ENCODE data around the gene CRTC1. TPM values are rescaled to one million over a fixed set of nuclear protein-coding genes. Genes with fewer than 3 reads are reported as not detected.

CRTC1 gene
- total and polyA plus RNA-seq, 2 experiments from 2014 or later, result 1.2 to 5.1 TPM

- no peaks in the 10 kb centered on the region for H3K9me2 ChIP-seq (ENCODE audit: insufficient read depth)
- no peak for TF ChIP-seq EZH2 (IDR thresholded peaks at IDR 0.05; ENCODE audit: insufficient read depth, poor library complexity, severe bottlenecking)
- no peak overlapping the region for H3K4me2 ChIP-seq (ENCODE audit: unreplicated experiment)
- H3F3A ChIP-seq (ENCODE audit: insufficient read depth), result no peaks in the 10 kb centered on the region
- H3K27ac ChIP-seq, result no peak overlapping the region
- no peak for DNase-seq
- no peaks in the 10 kb centered on the region for H3K4me1 ChIP-seq (ENCODE audit: insufficient read depth)
- WGBS, 2 experiments (ENCODE audit: low coverage in 1 of 2, low lambda C conversion rate in 2 of 2, missing lambda C conversion rate in 2 of 2), result 87 to 89% methylated on average over 34 to 35 of the region's 38 CpGs
- no peak overlapping the region for H2AFZ ChIP-seq
- no peaks in the 10 kb centered on the region for H3K27me3 ChIP-seq (replicated peaks; ENCODE audit: insufficient read depth)
- H3K4me3 ChIP-seq, result no peak overlapping the region
- no peaks in the 10 kb centered on the region for H4K20me1 ChIP-seq (ENCODE audit: insufficient read depth)
- no peaks in the 10 kb centered on the region for H3K9me3 ChIP-seq (ENCODE audit: low read depth)
- H3K9ac ChIP-seq, result no peak overlapping the region
- in situ Hi-C loops (cut with MboI), result no loop called here
- no peaks in the 10 kb centered on the region for H3K79me2 ChIP-seq (ENCODE audit: insufficient read depth)
- H3K36me3 ChIP-seq (ENCODE audit: low read depth), result no peaks in the 10 kb centered on the region
Observed at GRCh38 chr19:18742838-18743783, 59.6 kb downstream of the CRTC1 start.

- Histone ChIP-seq H3K36me3 (ENCODE audit: low read depth) (no peaks in the 10 kb centered on the region), H3K9me2 (ENCODE audit: insufficient read depth) (no peaks in the 10 kb centered on the region), H3K79me2 (ENCODE audit: insufficient read depth) (no peaks in the 10 kb centered on the region), H3K27ac (no peak overlapping the region), H2AFZ (no peak overlapping the region), H3K4me2 (ENCODE audit: unreplicated experiment) (no peak overlapping the region), H4K20me1 (ENCODE audit: insufficient read depth) (no peaks in the 10 kb centered on the region), H3K9me3 (ENCODE audit: low read depth) (no peaks in the 10 kb centered on the region), H3K4me1 (ENCODE audit: insufficient read depth) (no peaks in the 10 kb centered on the region), H3F3A (ENCODE audit: insufficient read depth) (no peaks in the 10 kb centered on the region), H3K9ac (no peak overlapping the region), H3K4me3 (no peak overlapping the region), H3K27me3 (replicated peaks; ENCODE audit: insufficient read depth) (no peaks in the 10 kb centered on the region)
- no peak for TF ChIP-seq EZH2 (IDR thresholded peaks at IDR 0.05; ENCODE audit: insufficient read depth, poor library complexity, severe bottlenecking)
- TF ChIP-seq EZH2phosphoT487 (IDR thresholded peaks at IDR 0.05; ENCODE audit: insufficient read depth, low read depth), result no peak
- WGBS, 2 experiments (ENCODE audit: low coverage in 1 of 2, low lambda C conversion rate in 2 of 2, missing lambda C conversion rate in 2 of 2), result 92 to 97% methylated on average over 35 of the region's 36 CpGs
- in situ Hi-C loops (cut with MboI), result no loop called here
- no peak for DNase-seq
Observed at GRCh38 chr19:18743784-18744418, 60.4 kb downstream of the CRTC1 start.

- Histone ChIP-seq H3K4me2 (ENCODE audit: unreplicated experiment) (no peak overlapping the region), H3F3A (ENCODE audit: insufficient read depth) (no peaks in the 10 kb centered on the region), H3K4me3 (no peak overlapping the region), H3K36me3 (ENCODE audit: low read depth) (no peaks in the 10 kb centered on the region), H2AFZ (no peak overlapping the region), H3K79me2 (ENCODE audit: insufficient read depth) (no peaks in the 10 kb centered on the region), H3K4me1 (ENCODE audit: insufficient read depth) (no peaks in the 10 kb centered on the region), H3K9me3 (ENCODE audit: low read depth) (no peaks in the 10 kb centered on the region), H3K27ac (no peak overlapping the region), H3K9ac (no peak overlapping the region), H3K9me2 (ENCODE audit: insufficient read depth) (no peaks in the 10 kb centered on the region), H3K27me3 (replicated peaks; ENCODE audit: insufficient read depth) (no peaks in the 10 kb centered on the region), H4K20me1 (ENCODE audit: insufficient read depth) (no peaks in the 10 kb centered on the region)
- WGBS, 2 experiments (ENCODE audit: low coverage in 1 of 2, low lambda C conversion rate in 2 of 2, missing lambda C conversion rate in 2 of 2), result 81 to 83% methylated on average over 18 to 20 of the region's 26 CpGs
- TF ChIP-seq EZH2phosphoT487 (IDR thresholded peaks at IDR 0.05; ENCODE audit: insufficient read depth, low read depth) (no peak), EZH2 (IDR thresholded peaks at IDR 0.05; ENCODE audit: insufficient read depth, poor library complexity, severe bottlenecking) (no peak)
- in situ Hi-C loops (cut with MboI), result no loop called here
- no peak for DNase-seq
Observed at GRCh38 chr19:18745012-18745735, 61.7 kb downstream of the CRTC1 start.

- no peaks in the 10 kb centered on the region for H3K36me3 ChIP-seq (ENCODE audit: low read depth)
- 87 to 91% methylated on average over 5 of the region's 5 CpGs for WGBS, 2 experiments (ENCODE audit: low coverage in 1 of 2, low lambda C conversion rate in 2 of 2, missing lambda C conversion rate in 2 of 2)
- H4K20me1 ChIP-seq (ENCODE audit: insufficient read depth), result no peaks in the 10 kb centered on the region
- H3K27ac ChIP-seq, result no peak overlapping the region
- DNase-seq, result no peak
- no peaks in the 10 kb centered on the region for H3K9me2 ChIP-seq (ENCODE audit: insufficient read depth)
- no peaks in the 10 kb centered on the region for H3K4me1 ChIP-seq (ENCODE audit: insufficient read depth)
- H3K4me3 ChIP-seq, result no peak overlapping the region
- in situ Hi-C loops (cut with MboI), result no loop called here
- H3K4me2 ChIP-seq (ENCODE audit: unreplicated experiment), result no peak overlapping the region
- no peak overlapping the region for H2AFZ ChIP-seq
- H3K9me3 ChIP-seq (ENCODE audit: low read depth), result no peaks in the 10 kb centered on the region
- H3F3A ChIP-seq (ENCODE audit: insufficient read depth), result no peaks in the 10 kb centered on the region
- no peak overlapping the region for H3K9ac ChIP-seq
- no peaks in the 10 kb centered on the region for H3K79me2 ChIP-seq (ENCODE audit: insufficient read depth)
- TF ChIP-seq EZH2 (IDR thresholded peaks at IDR 0.05; ENCODE audit: insufficient read depth, poor library complexity, severe bottlenecking), result no peak
- TF ChIP-seq EZH2phosphoT487 (IDR thresholded peaks at IDR 0.05; ENCODE audit: insufficient read depth, low read depth), result no peak
- H3K27me3 ChIP-seq (replicated peaks; ENCODE audit: insufficient read depth), result no peaks in the 10 kb centered on the region
Observed at GRCh38 chr19:18745931-18746330, 62.5 kb downstream of the CRTC1 start.
